Activated naive CD4-positive, alpha-beta T cell treated with anti-CD3 and anti-CD28 coated beads, Interleukin-2, amount 50 U/mL, for 16 hours (primary cell): ENCODE data around the gene ASAH2B.
"Not testable (repeated sequence)": the region's sequence is repeated elsewhere in the genome, so short reads cannot be mapped to it uniquely, and the experiment has no call there.

Source experiments
- DNase-seq: peaks from one replicate; pipeline ENCODE4 v3.0.0-alpha.2; 2020

ASAH2B gene

GRCh38 chr10:50739618-50740292 is at the start of gene ASAH2B:
Gene ASAH2B (plus strand): TSS chr10:50739936. CDS start chr10:50745131, 5,195 bp downstream.
- DNase-seq: peak; percentile 81

DNA sequence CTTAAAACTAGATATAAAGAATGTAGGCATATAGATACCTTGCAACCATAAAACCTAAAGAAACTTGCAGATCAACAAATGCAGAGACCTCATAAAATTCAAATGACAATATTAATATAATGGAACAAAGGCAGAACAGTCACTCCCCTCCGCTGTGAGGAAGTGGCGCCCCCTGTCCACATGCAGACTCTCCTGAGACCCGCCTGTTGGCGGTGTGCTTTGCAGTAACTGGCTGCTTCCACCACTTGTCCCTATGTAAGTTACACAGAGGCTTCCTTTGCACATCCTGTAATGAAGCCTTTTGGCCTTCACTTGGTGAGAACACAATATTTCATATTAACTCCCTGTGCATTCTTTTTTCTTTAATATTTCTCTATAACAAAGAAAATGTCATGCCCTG is 41.9 kb upstream of the ASAH2B start:
- DNase-seq: not testable (repeated sequence)

GRCh38 chr10:50701947-50702346 is 37.8 kb upstream of the ASAH2B start:
- DNase-seq: not testable (repeated sequence)

DNA sequence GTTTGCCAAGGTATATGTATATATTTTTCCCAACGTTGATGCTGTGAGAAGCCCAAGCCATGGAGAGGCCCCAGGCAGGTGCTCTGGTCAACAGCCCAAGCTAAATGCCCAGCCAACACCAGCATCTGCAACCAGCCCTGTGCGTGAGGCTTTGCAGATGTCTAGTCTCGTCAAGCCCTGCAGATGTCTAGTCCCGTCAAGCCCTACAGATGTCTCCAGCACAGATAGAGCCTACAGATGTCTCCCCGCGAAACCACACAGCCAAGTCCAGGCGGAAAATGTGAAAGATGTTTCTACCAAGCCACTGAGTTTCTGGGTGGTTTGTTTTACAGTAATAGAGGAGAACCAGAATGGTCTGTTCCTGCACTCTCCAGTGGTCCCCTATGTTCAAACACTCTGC is 36.7 kb upstream of the ASAH2B start:
- DNase-seq: not testable (repeated sequence)

DNA sequence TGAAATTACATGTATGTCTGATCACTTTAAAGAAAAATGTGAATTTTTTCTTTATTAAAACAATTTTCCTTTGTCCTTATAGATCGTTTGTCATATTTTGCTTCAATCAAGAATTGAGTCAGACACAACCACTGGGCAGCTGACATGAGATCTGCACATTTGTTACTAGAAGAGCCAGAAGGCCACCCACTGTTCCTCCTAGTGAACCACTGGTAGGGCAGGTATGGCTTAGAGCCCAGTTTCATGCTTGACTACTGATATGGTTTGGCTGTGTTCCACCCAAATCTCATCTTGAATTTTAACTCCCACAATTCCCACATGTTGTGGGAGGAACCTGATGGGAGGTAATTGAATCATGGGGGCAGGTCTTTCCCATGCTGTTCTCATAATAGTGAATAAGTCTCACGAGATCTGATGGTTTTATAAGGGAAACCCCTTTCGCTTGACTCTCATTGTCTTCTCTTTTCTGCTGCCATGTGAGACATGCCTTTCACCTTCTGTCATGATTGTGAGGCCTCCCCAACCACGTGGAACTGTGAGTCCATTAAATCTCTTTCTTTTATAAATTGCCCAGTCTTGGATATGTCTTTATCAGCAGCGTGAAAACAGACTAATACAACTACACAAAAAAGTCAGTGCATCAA is 35.2 kb upstream of the ASAH2B start:
- not testable (repeated sequence) for DNase-seq

DNA sequence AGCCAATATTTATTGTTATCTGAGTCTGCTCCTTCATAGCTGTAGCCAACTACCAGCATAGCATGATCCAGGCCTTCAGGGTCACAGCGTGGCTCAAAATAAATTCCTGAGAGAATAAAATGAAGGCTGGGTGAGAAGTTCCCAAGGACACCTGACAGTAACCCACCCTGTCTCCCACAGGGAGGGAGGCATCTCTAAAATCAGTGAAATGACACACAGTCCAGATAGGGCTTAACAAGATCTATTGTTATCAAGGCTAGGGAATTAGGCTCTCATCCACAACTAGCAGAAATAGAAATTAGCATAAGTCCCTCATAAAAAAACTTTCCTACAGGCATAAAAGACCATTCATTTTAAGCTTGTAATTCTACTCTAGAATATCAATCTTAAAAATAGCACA is 33.7 kb upstream of the ASAH2B start:
- DNase-seq: not testable (repeated sequence)

DNA sequence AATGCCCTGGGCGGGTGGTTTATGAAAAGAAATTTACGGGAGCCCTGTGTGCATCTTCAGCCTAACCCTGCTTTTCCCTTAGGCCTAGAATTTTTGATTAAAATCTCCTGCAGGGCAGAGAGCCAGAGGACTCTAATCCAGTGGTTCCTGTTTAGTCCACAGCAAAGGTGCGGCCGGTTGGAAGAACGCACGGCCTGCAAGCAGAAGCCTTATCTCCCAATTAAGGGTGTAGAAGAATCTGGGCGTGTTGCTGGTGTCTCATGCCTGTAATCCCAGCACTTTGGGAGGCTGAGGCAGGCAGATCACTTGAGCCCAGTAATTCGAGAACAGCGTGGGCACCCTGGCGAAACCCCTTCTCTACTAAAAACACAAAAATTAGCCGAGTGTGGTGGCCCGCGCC is 29.5 kb upstream of the ASAH2B start:
- not testable (repeated sequence) for DNase-seq

DNA sequence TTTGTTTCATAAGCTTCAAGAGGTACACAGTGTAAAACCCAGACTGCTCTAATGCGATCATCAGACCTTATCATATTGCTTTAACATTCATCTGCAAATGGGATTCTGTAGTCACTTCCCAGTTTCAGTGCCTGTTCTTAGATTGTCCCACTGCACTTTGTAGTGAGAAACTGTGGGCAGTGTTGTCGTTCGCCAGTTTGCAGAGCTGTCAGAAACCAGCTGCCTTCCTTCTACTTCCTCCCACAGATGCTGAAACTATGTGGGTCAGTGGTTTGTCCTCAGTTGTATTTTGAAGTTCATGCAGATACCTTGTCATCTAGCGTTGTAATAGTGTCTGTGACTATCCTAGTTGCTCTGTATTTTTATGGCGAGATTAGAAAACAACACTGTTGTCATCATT is 15.9 kb upstream of the ASAH2B start:
- not testable (repeated sequence) for DNase-seq

- DNase-seq: not testable (repeated sequence)
Measured at GRCh38 chr10:50728112-50728511, 11.6 kb upstream of the ASAH2B start.

- DNase-seq: not testable (repeated sequence)
Measured at GRCh38 chr10:50738987-50739617, 634 bp upstream of the ASAH2B start.

DNA sequence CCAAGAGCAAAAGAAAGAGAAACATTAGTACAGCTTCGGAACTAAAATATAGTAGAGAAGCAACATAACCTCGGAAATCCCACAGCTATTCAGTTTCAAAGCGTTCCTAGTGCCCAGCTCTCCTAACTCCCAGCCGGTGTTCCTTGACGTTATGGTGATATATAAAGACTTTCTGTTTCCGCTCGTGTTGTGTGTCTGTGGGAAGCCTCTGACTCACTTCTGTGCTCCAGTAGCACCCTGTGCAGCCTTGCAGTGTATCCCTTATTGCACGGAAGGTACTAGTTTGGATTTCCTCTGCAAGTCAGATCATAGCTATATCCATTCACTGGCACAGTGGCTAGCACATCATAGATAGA is 535 bp downstream of the ASAH2B start:
- peak; percentile 26 for DNase-seq

DNA sequence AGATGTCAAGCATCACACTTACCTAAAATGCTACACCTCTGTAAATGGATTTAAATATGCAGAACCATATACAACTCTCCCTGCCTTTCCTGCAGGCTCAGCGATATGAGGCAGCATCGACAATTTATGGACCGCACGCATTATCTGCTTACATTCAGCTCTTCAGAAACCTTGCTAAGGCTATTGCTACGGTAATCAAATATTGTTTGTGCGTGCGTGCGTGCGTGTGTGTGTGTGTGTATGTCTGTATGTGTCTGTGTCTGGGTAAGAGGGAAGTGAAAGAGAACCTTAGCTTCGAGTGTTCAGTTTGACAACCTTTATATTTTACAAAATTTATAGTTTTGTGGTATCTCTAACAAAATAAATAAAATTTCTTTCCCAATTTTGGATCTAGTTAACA is 3.1 kb downstream of the ASAH2B start:
- DNase-seq: not testable (repeated sequence)

DNA sequence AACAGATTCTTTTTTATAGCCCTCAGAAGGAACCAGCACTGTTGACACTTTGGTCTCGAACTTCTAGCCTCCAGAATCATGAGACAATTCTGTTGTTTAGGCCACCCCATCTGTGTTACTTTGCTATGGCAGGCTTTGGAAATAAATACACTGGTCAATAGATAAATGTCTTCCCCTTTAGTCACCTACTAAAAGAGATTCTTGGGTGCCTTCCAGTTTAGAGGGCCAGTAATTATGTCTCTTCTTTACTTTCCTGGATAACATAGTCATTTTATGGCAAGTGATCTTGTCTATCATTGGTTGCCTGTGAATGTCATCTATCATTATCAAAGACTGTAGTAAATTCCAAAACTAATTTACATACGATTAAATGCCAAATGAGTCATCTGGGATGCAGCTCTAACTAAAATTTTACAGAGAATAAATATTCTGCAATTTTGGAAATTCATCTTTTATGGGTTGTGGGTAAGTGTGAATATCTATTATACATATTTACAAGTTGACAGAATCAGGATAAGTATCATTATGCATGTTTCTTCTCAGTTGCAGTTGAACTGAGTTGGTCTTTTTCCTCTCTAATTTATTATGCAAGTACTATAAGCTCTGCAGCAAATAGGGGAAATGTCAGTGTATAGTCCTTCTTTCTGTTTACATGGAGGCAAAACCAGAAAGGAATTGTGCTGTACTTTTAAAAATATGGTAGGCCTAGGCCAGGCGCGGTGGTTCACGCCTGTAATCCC is 27.2 kb downstream of the ASAH2B start:
- not testable (repeated sequence) for DNase-seq

GRCh38 chr10:50772042-50772441 is 32.3 kb downstream of the ASAH2B start:
- DNase-seq: not testable (repeated sequence)

DNA sequence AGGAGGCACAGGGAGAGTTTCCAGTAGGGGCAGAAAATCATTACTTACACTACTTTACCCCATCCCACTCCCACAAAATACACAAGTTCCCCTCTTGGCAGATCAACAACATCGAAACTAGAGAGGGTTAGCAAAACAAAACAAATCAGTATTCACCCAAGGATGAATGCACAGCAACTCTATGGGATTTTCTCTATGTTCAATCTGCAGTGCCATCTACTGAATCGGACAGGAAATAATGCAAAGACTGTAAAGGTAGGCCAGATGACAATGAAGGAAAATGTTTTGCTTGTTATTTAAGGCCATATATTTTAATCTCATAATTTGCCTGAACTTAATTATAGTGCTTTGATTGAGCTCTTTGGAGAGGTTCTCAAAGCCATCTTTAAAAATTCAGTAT is 35.1 kb downstream of the ASAH2B start:
- DNase-seq: not testable (repeated sequence)

- DNase-seq: not testable (repeated sequence)
Measured at GRCh38 chr10:50780036-50780435, 40.3 kb downstream of the ASAH2B start.

DNA sequence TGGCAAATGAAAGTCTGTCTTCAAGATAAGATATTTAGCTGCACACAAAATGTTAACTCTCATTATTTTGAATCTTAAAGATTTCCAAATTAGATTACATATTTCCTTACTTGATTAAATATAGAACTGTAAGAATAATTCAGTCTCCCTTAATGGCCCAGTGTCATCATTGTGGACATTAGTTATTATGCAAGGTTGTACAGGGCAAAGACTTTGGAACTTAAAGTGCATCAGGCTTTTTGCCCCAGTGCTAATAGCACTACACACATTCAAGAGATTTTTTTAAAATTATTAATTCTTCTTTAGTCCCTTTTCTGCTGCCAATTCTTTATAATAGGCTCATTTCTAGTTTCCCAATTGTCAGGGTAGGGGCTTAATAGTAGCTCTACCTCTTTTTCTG is 42.3 kb downstream of the ASAH2B start:
- not testable (repeated sequence) for DNase-seq

GRCh38 chr10:50787962-50788361 is 48.2 kb downstream of the ASAH2B start:
- DNase-seq: not testable (repeated sequence)

- no peak for DNase-seq
Measured at GRCh38 chr10:50788951-50789945, 49.5 kb downstream of the ASAH2B start.

- DNase-seq: no peak
Measured at GRCh38 chr10:50794490-50794889, 54.8 kb downstream of the ASAH2B start.

- DNase-seq: no peak
Measured at GRCh38 chr10:50796693-50797092, 57.0 kb downstream of the ASAH2B start.

- DNase-seq: no peak
Measured at GRCh38 chr10:50798297-50798696, 58.6 kb downstream of the ASAH2B start.
